ENCODE data around the gene VOPP1.

Gene VOPP1

GRCh38 chr7:55576753-55577152 is 4.5 kb upstream of the VOPP1 start:
- DNase-seq: no peak

- DNase-seq: no peak
These were observed 3.4 kb upstream of the VOPP1 start for GRCh38 chr7:55575733-55576132.

- DNase-seq: no peak
These were observed 2.8 kb upstream of the VOPP1 start for GRCh38 chr7:55575098-55575497.

DNA sequence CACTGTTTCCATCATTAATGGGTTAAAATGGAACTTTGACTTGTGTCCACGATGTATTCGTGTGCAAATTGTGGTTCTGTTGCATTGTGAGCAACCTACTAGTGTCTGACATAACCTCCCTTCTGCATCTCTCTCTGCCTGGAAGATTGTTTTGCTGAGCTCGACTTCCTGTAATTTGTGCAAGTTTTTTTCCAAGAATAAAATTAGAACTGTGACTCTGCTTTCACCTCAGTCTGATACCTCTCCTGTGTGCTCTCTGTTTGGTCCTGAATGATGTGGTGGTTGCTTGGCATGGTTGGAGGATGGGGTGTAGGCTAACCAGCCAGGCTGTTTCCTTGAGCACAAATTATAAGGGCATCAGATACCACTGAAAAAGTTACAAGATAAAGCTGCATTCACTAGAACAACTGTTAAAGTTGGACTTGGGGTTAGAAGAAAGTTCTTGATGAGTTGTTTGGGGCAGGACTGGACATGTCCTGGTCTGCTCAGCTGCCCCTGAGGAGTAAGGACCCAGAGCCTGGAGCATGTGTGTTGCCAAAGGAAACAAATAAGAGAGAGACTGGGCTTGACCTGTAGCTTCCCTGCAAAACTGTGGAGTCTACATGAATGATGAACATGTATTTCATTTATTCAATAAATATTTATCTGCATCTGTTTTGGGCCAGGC is 1.9 kb upstream of the VOPP1 start:
- DNase-seq: no peak

GRCh38 chr7:55573234-55573900 is 1.1 kb upstream of the VOPP1 start:
- no peak for DNase-seq

- DNase-seq: peak; percentile 28
These were observed 558 bp downstream of the VOPP1 start for GRCh38 chr7:55571511-55572377.

DNA sequence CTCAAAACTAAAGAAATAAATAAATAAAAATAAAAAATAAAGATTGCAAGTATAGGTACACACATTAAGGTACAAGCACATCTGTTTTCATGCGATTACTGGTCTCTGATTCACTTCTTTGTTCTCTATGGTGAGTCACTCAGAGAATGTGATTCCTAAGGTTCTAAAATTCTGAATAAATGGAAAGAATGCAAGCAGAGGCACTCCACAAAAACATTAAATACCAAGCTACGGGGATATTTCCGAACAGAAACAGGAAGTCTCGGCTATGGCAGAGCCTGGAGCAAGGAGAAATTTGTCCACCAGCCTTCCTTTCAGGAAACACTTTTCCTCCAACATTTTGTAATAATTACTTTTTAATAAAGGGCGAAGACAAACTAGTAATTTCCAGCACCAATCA is 1.4 kb downstream of the VOPP1 start:
- DNase-seq: no peak

GRCh38 chr7:55570218-55570873 is 2.0 kb downstream of the VOPP1 start:
- DNase-seq: no peak

GRCh38 chr7:55569797-55570196 is 2.5 kb downstream of the VOPP1 start:
- DNase-seq: no peak

DNA sequence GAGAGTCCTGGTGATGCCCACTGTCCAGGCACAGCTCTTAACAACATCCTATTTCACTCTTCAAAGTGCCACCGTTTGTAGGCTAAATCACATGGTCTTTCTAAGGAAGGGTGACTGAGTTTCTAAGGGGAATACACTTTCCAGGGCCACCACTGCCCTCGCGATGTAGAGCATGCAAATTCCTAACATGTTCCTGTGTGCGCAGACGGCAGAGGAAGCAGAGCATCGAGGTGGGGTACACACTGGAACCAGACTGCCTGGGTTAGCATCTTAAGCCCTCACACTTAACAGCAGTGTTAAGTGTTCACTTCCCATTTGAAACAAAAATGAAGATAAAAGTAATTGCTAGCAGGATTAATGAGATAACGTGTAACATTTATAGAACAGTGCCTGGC is 3.0 kb downstream of the VOPP1 start:
- DNase-seq: no peak

GRCh38 chr7:55568613-55569268 is 3.6 kb downstream of the VOPP1 start:
- no peak for DNase-seq

- peak; percentile 33 for DNase-seq
These were observed 4.7 kb downstream of the VOPP1 start for GRCh38 chr7:55567571-55567970.

DNA sequence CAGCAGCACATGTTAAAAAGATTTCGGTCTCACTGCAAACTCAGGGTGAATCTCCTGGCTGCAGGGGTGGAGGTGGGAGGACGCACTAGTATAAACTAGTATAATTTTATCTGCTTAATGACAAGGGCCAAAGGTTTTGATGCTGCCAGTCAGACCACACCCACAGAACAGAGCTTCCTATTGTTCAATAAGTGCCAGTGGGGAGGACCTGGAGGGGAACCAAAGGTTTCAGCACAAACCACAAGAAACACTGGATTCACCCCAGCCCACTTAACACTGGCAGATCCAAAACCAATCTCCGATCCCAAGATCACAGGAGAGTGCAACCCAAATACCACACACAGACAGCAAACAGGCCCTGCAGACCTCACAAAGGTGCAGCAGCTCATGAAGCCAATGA is 6.6 kb downstream of the VOPP1 start:
- no peak for DNase-seq

- DNase-seq: no peak
These were observed 8.5 kb downstream of the VOPP1 start for GRCh38 chr7:55563596-55564325.

DNA sequence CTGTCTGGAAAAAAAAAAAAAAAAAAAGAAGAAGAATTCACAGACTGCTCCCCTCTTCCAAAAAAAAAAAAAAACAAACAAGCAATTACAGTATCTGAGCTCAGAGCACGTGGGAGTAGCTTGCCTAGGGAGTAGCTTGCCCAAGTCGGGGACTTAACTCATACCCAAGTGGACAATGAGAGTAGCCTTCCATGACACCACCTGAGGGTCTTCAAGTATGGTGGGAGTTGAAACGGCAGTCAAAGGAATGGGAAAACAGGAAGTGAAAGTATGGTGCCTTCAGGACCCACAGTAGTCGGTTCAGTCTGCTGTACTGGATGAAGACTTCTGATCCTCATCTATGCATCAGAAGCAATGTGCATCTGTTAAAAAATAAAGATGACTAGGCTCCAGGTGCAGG is 10.6 kb downstream of the VOPP1 start:
- no peak for DNase-seq

DNA sequence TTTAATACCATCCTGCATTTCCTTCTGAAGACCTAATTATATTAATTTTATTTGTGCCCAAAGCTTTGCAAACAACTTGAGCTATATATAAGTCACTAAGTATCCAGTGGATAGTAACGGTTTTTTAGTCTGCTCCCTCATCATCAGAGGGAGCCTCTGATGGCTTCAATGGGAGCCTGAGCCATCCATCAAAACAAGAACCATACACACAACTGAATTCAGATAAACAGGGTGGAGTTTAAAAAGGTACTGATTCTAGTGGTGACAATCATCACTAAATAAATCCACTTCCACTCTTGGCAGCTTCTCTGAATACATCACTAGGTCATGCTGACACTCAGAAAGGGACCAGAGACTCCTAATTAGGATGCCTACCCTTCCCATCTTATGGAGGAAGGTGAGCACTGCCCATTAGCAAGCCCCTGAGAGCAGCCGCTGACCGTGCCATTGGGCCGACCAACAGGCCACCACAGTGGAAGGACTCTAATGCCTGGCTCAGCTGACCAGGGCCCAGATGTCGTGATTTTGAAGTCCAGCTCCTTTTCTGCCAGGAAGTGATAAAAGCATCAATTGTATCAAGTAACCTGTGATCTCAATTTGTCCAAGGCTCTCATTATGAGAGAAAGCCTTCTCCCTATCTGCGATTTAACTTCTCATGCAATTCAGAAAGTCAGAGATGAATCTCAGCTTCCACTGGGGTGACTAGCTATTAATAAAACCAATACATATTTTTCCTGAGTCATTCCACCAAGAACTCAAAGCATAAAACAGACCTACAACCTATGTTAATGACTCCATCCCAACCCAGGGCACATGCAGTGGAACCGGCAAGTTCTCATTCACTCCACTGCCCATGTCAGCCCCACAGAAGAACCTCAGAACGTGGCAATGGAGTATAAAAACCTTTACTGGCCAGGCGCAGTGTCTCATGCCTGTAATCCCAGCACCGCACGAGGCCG is 13.1 kb downstream of the VOPP1 start:
- no peak for DNase-seq

- DNase-seq: no peak
These were observed 14.6 kb downstream of the VOPP1 start for GRCh38 chr7:55557666-55558188.

DNA sequence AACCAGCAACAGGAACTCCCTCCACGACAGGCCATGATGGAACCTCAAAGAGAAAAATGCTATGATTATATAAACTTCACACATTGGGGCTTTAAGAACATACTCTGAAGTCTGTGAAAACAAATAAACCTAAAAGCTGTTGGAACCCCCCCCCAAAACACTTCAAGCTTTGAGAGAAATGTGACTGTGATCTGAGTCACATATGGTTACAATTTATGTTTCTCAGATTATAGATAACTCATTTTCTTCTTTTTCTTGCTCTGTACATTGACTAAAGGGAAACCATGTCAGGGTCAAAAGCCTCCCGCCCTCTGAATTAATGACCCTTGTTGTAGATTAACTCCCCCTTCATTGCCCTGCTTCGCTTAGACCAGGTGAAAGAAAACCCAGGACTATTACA is 15.8 kb downstream of the VOPP1 start:
- DNase-seq: no peak

DNA sequence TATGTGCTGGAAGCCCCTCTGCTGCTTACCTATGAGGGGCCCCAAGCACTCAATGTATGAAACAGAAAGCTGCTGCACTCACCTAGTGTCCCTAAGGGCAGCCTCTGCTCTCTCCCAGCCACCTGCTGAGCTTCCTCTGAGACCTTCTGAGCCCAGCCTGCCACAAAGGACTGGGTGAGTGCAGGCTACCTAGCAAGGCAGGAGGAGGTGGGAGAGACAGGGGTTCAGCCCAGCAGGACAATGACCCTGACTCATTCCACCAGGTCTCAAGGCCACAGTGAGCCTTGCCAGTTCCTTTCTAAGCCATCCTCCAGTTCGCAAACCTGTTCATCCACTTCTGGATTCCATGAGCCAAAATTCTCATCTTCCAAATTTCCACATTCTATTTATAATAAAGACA is 16.3 kb downstream of the VOPP1 start:
- no peak for DNase-seq

DNA sequence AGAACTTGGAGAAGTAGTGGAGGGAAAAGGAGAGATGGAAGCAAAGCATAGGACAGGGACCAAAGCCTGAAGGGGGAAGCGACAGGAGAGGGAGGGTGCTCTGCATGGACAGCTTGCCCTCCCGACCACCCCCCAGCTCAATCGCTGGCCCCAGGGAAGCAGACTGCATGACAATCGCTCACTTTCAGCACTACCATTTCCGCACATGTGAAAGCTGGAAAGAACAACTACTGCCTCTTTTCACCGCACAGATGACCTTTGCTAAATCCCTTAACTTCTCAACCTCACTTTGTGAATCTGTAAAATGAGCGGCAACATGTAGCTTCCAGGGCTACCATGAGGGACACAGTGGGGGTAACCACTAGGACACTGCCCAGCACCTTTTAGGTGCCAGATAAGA is 17.1 kb downstream of the VOPP1 start:
- no peak for DNase-seq

DNA sequence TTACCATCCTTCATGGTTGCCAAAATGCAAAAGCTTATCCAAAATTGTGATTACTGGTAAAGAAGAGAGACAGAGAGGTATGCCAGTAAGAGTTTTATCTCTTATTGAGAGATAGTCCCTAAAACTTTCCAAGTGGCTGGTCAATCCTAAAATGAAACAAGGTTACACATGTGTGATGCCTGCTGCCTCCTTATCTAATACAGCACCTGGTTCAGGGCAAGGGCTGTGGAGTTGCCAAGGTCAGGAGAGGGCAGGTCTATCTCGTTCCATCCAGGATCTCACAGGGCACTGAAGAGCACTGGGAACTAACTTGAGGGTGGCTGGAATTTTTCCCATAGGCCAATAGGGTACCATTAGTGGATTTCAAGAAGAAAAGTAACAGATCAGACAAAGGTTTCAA is 18.3 kb downstream of the VOPP1 start:
- no peak for DNase-seq

Data from NCI-H2029 (cell line).